SK-MEL-5 (cell line): ENCODE data around the gene FLRT2. TPM values are rescaled to one million over a fixed set of nuclear protein-coding genes. Genes with fewer than 3 reads are reported as not detected.

Experiments
- DNase-seq: peaks from one replicate; pipeline ENCODE4 v3.0.0-alpha.2; 2016; ENCODE audit warnings: low read depth, low spot score
- in situ Hi-C: cut with HindIII; loops from 2 replicates; pipeline ENCODE4 v1.10.0; 2016; ENCODE audit warnings: low sequenced_read_pairs, high pct_unique_total_duplicates, low pct_unique_long_range_greater_than_20kb
- total RNA-seq: library from RNA; depleted of rRNA; stranded (reverse); fragments of >200 nt; shearing (Covaris generic); gene quantifications from 2 replicates; pipeline ENCODE4 v1.2.3, GENCODE V29; 2014

Gene FLRT2
- total RNA-seq, 1 experiment from 2014 or later: 2.1 TPM

GRCh38 chr14:85577543-85578114 lies 47.7 kb downstream of the FLRT2 start:
- in situ Hi-C loops: no loop called here

GRCh38 chr14:85578357-85578756 lies 48.4 kb downstream of the FLRT2 start:
- in situ Hi-C loops: no loop called here
- no peak for DNase-seq

More at GRCh38 chr14:85577543-85578114, 47.7 kb downstream of the FLRT2 start:
- DNase-seq: no peak

- in situ Hi-C loops: no loop called here
- no peak for DNase-seq
Observed at GRCh38 chr14:85578930-85579329, 49.0 kb downstream of the FLRT2 start.

GRCh38 chr14:85579942-85580341 lies 50.0 kb downstream of the FLRT2 start:
- no peak for DNase-seq
- in situ Hi-C loops: no loop called here

GRCh38 chr14:85580536-85581140 lies 50.7 kb downstream of the FLRT2 start:
- in situ Hi-C loops: no loop called here
- DNase-seq: no peak

GRCh38 chr14:85581691-85582090 lies 51.7 kb downstream of the FLRT2 start:
- in situ Hi-C loops: no loop called here
- no peak for DNase-seq

- in situ Hi-C loops: no loop called here
- no peak for DNase-seq
Observed at GRCh38 chr14:85583380-85583779, 53.4 kb downstream of the FLRT2 start.

GRCh38 chr14:85584481-85584880 lies 54.5 kb downstream of the FLRT2 start:
- in situ Hi-C loops: no loop called here
- DNase-seq: no peak

- in situ Hi-C loops: no loop called here
- DNase-seq: no peak
Observed at GRCh38 chr14:85587151-85587711, 57.3 kb downstream of the FLRT2 start.

- in situ Hi-C loops: no loop called here
Observed at GRCh38 chr14:85590784-85591183, 60.8 kb downstream of the FLRT2 start.

GRCh38 chr14:85594217-85594616 lies 64.3 kb downstream of the FLRT2 start:
- in situ Hi-C loops: no loop called here
- DNase-seq: no peak

More at GRCh38 chr14:85590784-85591183, 60.8 kb downstream of the FLRT2 start:
- no peak for DNase-seq

GRCh38 chr14:85595981-85596380 lies 66.0 kb downstream of the FLRT2 start:
- in situ Hi-C loops: no loop called here
- DNase-seq: no peak

GRCh38 chr14:85596562-85596961 lies 66.6 kb downstream of the FLRT2 start:
- in situ Hi-C loops: no loop called here
- DNase-seq: no peak

GRCh38 chr14:85597701-85598100 lies 67.8 kb downstream of the FLRT2 start:
- in situ Hi-C loops: no loop called here
- DNase-seq: no peak

GRCh38 chr14:85599939-85600338 lies 70.0 kb downstream of the FLRT2 start:
- DNase-seq: peak; percentile 57
- in situ Hi-C loops: no loop called here

GRCh38 chr14:85601246-85601645 lies 71.3 kb downstream of the FLRT2 start:
- in situ Hi-C loops: no loop called here
- DNase-seq: no peak

GRCh38 chr14:85601690-85602089 lies 71.7 kb downstream of the FLRT2 start:
- no peak for DNase-seq
- in situ Hi-C loops: no loop called here

GRCh38 chr14:85602345-85602744 lies 72.4 kb downstream of the FLRT2 start:
- DNase-seq: no peak
- in situ Hi-C loops: no loop called here

GRCh38 chr14:85604021-85604420 lies 74.1 kb downstream of the FLRT2 start:
- in situ Hi-C loops: no loop called here
- no peak for DNase-seq
